Left lung (tissue), 10 donors: ENCODE data around the gene PCDHGA9. TPM values are rescaled to one million over a fixed set of nuclear protein-coding genes. Genes with fewer than 3 reads are reported as not detected.
"Not testable (repeated sequence)": the region's sequence is repeated elsewhere in the genome, so short reads cannot be mapped to it uniquely, and the experiment has no call there.

Experiments used
- ATAC-seq: fragments of 200-7000 bp; cut with Tn5 transposase; one replicate; pipeline ENCODE4 v1.9.1; 2020; ENCODE audit warnings: moderate library complexity
- DNase-seq, 4 donors: peaks; one replicate each; pipeline ENCODE4 v3.0.0-alpha.2; 2013 to 2020
- H3K27ac ChIP-seq, 2 donors: fragments of 200-600 bp; sonication (generic) in 1 of 2; one replicate each; pipeline versions ENCODE4 v1.5.0 to v1.8.0; 2020 to 2021
- H3K27me3 ChIP-seq, 2 donors: fragments of 200-600 bp; sonication (generic) in 1 of 2; one replicate each; pipeline versions ENCODE4 v1.5.0 to v1.8.0; 2020 to 2021
- H3K36me3 ChIP-seq, 2 donors: fragments of 200-600 bp; sonication (generic) in 1 of 2; one replicate each; pipeline versions ENCODE4 v1.5.0 to v1.8.0; 2020 to 2021
- H3K4me1 ChIP-seq, 2 donors: fragments of 200-600 bp; one replicate each; pipeline ENCODE4 v1.8.0; 2021
- H3K4me3 ChIP-seq, 2 donors: fragments of 200-600 bp; sonication (generic) in 1 of 2; one replicate each; pipeline versions ENCODE4 v1.5.0 to v1.8.0; 2020 to 2021; ENCODE audit warnings: mild to moderate bottlenecking in 1 of 2
- H3K9me3 ChIP-seq, 2 donors: fragments of 200-600 bp; sonication (generic) in 1 of 2; one replicate each; pipeline versions ENCODE4 v1.5.0 to v1.8.0; 2020 to 2021
- intact Hi-C, 2 donors: fragments of 100-400 bp; cut with DNase I; formaldehyde crosslinking; loops; one replicate each; pipeline versions ENCODE4 v1.11.2 to v1.14.2; 2022
- polyA plus RNA-seq, 6 donors: library from polyadenylated mRNA; unstranded; fragments of 120-200 nt; gene quantifications; one replicate each; pipeline ENCODE4 v1.2.1, GENCODE V29; 2013; ENCODE audit not compliant: insufficient read length in 6 of 6
- total RNA-seq, 2 donors: library from RNA; stranded (reverse); fragmentation: NEBNext Ultra II Directional; extraction: Animal tissue kit (Norgen Biotek cat#: 25700); gene quantifications; one replicate each; pipeline ENCODE4 v1.2.1, GENCODE V29; 2021
- TF ChIP-seq, protein P1 (sequence below), 2 donors: fragments of 200-600 bp; sonication (generic) in 1 of 2; IDR thresholded peaks; one replicate each; pipeline versions ENCODE4 v1.5.0 to v1.8.0; 2021; ENCODE audit warnings: antibody characterized with exemption in 2 of 2
- donor health status: DM: no; HTN: yes; CAD: no.
- donor health status: DM: no; HTN: no; CAD: no.

PCDHGA9 gene
- total and polyA plus RNA-seq, 8 donors: 4.0 to 7.2 (median 5.7) TPM

DNA sequence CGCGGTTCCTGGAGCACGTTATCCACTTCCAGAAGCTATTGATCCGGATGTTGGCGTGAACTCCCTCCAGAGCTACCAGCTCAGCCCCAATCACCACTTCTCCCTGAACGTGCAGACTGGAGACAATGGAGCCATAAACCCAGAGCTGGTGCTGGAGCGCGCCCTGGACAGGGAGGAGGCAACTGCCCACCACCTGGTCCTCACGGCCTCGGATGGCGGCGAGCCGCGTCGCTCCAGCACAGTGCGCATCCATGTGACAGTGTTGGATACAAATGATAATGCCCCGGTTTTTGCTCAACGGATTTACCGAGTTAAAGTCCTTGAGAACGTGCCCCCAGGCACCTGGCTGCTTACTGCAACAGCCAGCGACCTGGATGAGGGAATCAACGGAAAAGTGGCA lies 809 bp downstream of the PCDHGA9 start:
- no peaks in the 10 kb centered on the region for H3K4me1 ChIP-seq
- intact Hi-C loops: no loop called here
- no peak overlapping the region for H3K27ac ChIP-seq
- DNase-seq (no peak), ATAC-seq (no peak)
- peaks cover 25 to 94% of the 10 kb centered on the region in 2 donors for H3K27me3 ChIP-seq
- TF ChIP-seq, protein P1, sequence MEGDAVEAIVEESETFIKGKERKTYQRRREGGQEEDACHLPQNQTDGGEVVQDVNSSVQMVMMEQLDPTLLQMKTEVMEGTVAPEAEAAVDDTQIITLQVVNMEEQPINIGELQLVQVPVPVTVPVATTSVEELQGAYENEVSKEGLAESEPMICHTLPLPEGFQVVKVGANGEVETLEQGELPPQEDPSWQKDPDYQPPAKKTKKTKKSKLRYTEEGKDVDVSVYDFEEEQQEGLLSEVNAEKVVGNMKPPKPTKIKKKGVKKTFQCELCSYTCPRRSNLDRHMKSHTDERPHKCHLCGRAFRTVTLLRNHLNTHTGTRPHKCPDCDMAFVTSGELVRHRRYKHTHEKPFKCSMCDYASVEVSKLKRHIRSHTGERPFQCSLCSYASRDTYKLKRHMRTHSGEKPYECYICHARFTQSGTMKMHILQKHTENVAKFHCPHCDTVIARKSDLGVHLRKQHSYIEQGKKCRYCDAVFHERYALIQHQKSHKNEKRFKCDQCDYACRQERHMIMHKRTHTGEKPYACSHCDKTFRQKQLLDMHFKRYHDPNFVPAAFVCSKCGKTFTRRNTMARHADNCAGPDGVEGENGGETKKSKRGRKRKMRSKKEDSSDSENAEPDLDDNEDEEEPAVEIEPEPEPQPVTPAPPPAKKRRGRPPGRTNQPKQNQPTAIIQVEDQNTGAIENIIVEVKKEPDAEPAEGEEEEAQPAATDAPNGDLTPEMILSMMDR (IDR thresholded peaks at IDR 0.05): no peak
- peaks cover 0 to 7% of the 10 kb centered on the region in 2 donors for H3K36me3 ChIP-seq
- no peak overlapping the region for H3K4me3 ChIP-seq
- H3K9me3 ChIP-seq: peaks cover 3 to 79% of the 10 kb centered on the region in 2 donors

DNA sequence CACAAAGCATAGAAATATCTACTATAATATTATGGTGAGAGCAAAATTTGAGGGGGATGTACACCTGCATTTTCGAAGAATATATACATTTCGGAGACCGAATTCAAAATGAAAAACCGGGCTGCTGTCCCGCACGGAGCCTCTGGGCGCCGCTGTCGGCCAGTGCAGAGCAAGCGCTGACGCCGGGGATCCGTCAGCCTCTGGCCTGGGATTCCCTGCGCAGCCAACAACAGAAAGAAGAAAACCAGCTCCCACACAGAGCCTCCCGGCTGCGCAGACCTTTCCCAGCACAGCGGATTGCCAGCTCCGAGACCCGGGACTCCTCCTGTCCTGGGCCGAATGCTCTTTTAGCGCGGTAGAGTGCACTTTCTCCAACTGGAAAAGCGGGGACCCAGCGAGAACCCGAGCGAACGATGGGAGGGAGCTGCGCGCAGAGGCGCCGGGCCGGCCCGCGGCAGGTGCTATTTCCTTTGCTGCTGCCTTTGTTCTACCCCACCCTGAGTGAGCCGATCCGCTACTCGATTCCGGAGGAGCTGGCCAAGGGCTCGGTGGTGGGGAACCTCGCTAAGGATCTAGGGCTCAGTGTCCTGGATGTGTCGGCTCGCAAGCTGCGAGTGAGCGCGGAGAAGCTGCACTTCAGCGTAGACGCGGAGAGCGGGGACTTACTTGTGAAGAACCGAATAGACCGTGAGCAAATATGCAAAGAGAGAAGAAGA lies 5.4 kb downstream of the PCDHGA9 start, which contains the start of gene PCDHGB6:
PCDHGB6 (plus strand) TSS at position 232 of the 716 bp plus-strand sequence; CDS start at position 414, 182 bp downstream.
- TF ChIP-seq, protein P1 (IDR thresholded peaks at IDR 0.05): peak; percentile 34 to 52
- H3K36me3 ChIP-seq, H3K4me1 ChIP-seq, intact Hi-C loops, H3K27ac ChIP-seq: not testable (repeated sequence)
- Histone ChIP-seq H3K4me3 (peak within 1 kb of the TSS; percentile 12 to 33), H3K27me3 (peaks cover 22 to 90% of the 10 kb centered on the region in 2 donors), H3K9me3 (peaks cover 0 to 70% of the 10 kb centered on the region in 2 donors)
- peak in 2 of 4 donors; percentile 45 to 85 for DNase-seq
- peak; percentile 96 for ATAC-seq

DNA sequence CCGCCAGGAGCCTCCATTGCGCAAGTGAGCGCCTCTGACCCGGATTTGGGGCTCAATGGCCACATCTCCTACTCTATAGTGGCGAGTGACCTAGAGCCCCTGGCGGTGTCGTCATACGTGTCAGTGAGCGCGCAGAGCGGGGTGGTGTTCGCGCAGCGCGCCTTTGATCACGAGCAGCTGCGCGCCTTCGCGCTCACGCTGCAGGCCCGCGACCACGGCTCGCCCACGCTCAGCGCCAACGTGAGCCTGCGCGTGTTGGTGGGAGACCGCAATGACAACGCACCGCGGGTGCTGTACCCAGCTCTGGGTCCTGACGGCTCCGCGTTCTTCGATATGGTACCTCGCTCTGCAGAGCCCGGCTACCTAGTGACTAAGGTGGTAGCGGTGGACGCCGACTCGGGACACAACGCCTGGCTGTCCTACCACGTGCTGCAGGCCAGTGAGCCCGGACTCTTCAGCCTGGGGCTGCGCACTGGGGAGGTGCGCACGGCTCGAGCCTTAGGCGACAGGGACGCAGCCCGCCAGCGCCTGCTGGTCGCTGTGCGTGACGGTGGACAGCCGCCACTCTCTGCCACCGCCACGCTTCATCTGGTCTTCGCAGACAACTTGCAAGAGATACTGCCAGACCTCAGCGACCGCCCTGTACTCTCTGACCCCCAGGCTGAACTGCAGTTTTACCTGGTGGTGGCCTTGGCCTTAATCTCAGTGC lies 7.2 kb downstream of the PCDHGA9 start:
- intact Hi-C loops: loop anchor here in 1 of 2 donors (10.0 kb wide), 2 partner anchors 115 to 155 kb away; no protein-coding TSS in a partner anchor

DNA sequence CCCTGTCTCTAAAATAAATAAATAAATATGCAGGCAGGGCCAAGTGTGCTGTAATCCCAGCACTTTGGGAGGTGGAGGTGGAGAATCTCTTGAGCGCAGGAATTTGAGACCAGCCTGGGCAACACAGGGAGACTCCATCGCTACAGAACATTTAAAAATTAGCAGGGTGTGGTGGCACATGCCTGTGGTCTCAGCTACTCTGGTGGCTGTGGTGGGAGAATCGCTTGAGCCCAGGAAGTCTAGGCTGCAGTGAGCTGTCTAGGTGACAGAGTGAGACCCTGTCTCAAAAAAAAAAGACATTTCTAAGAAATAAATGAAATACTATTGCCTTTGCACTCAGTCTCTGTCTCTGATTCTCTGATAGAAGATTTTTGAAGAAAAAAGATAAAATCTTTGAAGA lies 9.0 kb downstream of the PCDHGA9 start:
- H3K4me3 ChIP-seq: no peak overlapping the region
- no peak overlapping the region for H3K27ac ChIP-seq
- H3K4me1 ChIP-seq: peaks cover 0 to 5% of the 10 kb centered on the region in 2 donors
- intact Hi-C loops: loop anchor here in 1 of 2 donors (10.0 kb wide), 2 partner anchors 113 to 153 kb away; no protein-coding TSS in a partner anchor
- H3K27me3 ChIP-seq: peaks cover 28 to 94% of the 10 kb centered on the region in 2 donors
- TF ChIP-seq, protein P1 (IDR thresholded peaks at IDR 0.05): no peak
- DNase-seq: no peak
- no peaks in the 10 kb centered on the region for H3K36me3 ChIP-seq
- H3K9me3 ChIP-seq: peaks cover 0 to 62% of the 10 kb centered on the region in 2 donors
- no peak for ATAC-seq

More for the DNA sequence above, 7.2 kb downstream of the PCDHGA9 start:
- Histone ChIP-seq H3K27ac (no peak overlapping the region), H3K4me1 (peaks cover 0 to 5% of the 10 kb centered on the region in 2 donors), H3K4me3 (no peak overlapping the region), H3K36me3 (no peaks in the 10 kb centered on the region), H3K9me3 (peaks cover 0 to 68% of the 10 kb centered on the region in 2 donors), H3K27me3 (peaks cover 23 to 90% of the 10 kb centered on the region in 2 donors)
- no peak for ATAC-seq
- DNase-seq: peak in 1 of 4 donors; percentile 63
- TF ChIP-seq, protein P1 (IDR thresholded peaks at IDR 0.05): no peak
